Activated CD8-positive, alpha-beta memory T cell treated with anti-CD3 and anti-CD28 coated beads for 4 hours (primary cell): Measurements from ENCODE around the gene TIMM22.

Source experiments
- DNase-seq, 2 donors: peaks; one replicate each; pipeline ENCODE4 v3.0.0-alpha.2; 2020; ENCODE audit warnings: low read depth in 2 of 2

The TIMM22 gene

GRCh38 chr17:1019451-1019850, 22.5 kb downstream of the TIMM22 start:
- DNase-seq: no peak

GRCh38 chr17:1021147-1021546, 24.2 kb downstream of the TIMM22 start:
- DNase-seq: no peak

GRCh38 chr17:1022278-1023024, 25.5 kb downstream of the TIMM22 start:
- DNase-seq: no peak

GRCh38 chr17:1024076-1024475, 27.1 kb downstream of the TIMM22 start:
- no peak for DNase-seq

GRCh38 chr17:1025733-1026598, 29.0 kb downstream of the TIMM22 start:
- no peak for DNase-seq

- DNase-seq: no peak
Observed at GRCh38 chr17:1026599-1026975, 29.7 kb downstream of the TIMM22 start.

- no peak for DNase-seq
Observed at GRCh38 chr17:1027044-1027443, 30.1 kb downstream of the TIMM22 start.

GRCh38 chr17:1029196-1029921, 32.4 kb downstream of the TIMM22 start:
- no peak for DNase-seq

- DNase-seq: no peak
Observed at GRCh38 chr17:1029922-1030644, 33.2 kb downstream of the TIMM22 start.

- DNase-seq: no peak
Observed at GRCh38 chr17:1030684-1031532, 34.0 kb downstream of the TIMM22 start.

GRCh38 chr17:1031711-1032110, 34.8 kb downstream of the TIMM22 start:
- DNase-seq: no peak

- DNase-seq: no peak
Observed at GRCh38 chr17:1032391-1032790, 35.5 kb downstream of the TIMM22 start.

- no peak for DNase-seq
Observed at GRCh38 chr17:1033503-1033902, 36.6 kb downstream of the TIMM22 start.

GRCh38 chr17:1034652-1035210, 37.8 kb downstream of the TIMM22 start:
- no peak for DNase-seq

- DNase-seq: no peak
Observed at GRCh38 chr17:1035546-1036170, 38.7 kb downstream of the TIMM22 start.

GRCh38 chr17:1036171-1036844, 39.4 kb downstream of the TIMM22 start:
- no peak for DNase-seq

GRCh38 chr17:1036845-1037237, 39.9 kb downstream of the TIMM22 start:
- no peak for DNase-seq

- no peak for DNase-seq
Observed at GRCh38 chr17:1037238-1037879, 40.4 kb downstream of the TIMM22 start.
